Rectal smooth muscle tissue (tissue), 1 donor: ENCODE measurements around the gene IL32.

ENCODE experiments used
- H3K27ac ChIP-seq: one replicate; pipeline ENCODE4 v1.7.0; 2013; ENCODE audit warnings: low read depth, low read length, inconsistent platforms
- H3K27me3 ChIP-seq: one replicate; pipeline ENCODE4 v1.7.0; 2013; ENCODE audit warnings: low read length; ENCODE audit not compliant: control insufficient read depth, insufficient read depth
- H3K36me3 ChIP-seq: one replicate; pipeline ENCODE4 v1.7.0; 2013; ENCODE audit warnings: low read length; ENCODE audit not compliant: control insufficient read depth, insufficient read depth
- H3K4me1 ChIP-seq: one replicate; pipeline ENCODE4 v1.7.0; 2013; ENCODE audit warnings: low read length; ENCODE audit not compliant: control insufficient read depth, insufficient read depth
- H3K4me3 ChIP-seq: one replicate; pipeline ENCODE4 v1.7.0; 2013; ENCODE audit warnings: low read length
- H3K9ac ChIP-seq: one replicate; pipeline ENCODE4 v1.7.0; 2013; ENCODE audit warnings: low read length

The IL32 gene

GRCh38 chr16:3023415-3023668, 42.1 kb upstream of the IL32 start:
- Histone ChIP-seq H3K4me1 (peaks cover 14% of the 10 kb centered on the region), H3K4me3 (peak overlapping the region; percentile 76), H3K27ac (peak overlapping the region; percentile 94), H3K9ac (peak overlapping the region; percentile 1), H3K27me3 (no peaks in the 10 kb centered on the region), H3K36me3 (no peaks in the 10 kb centered on the region)

DNA sequence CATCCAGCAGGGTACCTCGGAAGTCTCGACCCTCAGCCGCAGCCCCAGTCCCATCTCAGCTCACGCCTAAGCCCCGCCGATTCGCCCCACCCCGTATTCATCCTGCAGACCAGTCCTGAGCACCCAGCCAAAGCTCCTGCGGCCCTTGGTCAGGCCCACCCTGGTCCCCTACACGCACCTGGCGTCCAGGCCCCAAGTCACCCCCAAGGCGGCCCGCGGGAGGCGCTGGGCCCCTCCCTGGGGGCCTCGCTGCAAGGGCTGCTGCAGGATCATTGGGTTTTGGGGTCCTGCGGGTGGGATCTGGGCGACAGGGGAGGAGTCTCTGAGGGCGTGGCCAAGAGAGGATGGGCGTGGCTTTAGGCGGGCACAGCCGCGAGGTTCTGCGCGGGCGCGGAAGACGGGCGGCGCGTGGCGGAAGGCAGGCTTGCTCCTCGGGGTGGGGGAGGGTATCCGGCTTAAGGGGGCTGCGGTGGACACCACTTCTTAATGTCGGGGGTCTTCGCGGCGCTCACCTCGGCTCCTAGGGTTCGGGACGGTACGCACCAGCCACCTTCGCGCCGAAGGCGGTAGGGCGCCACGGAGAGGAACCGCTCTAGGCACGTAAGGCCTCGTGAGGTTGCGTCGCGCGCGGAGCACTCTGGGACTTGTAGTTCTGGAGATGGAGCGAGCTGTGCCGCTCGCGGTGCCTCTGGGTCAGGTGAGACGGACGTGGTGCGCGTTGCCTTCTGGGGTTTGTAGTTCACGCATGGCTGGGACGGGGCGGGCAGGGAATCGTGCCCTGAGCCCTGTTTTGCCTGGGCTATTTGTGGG, 41.6 kb upstream of the IL32 start, which contains the start of the genes HCFC1R1 and THOC6:
TSS of gene HCFC1R1 (minus strand) at position 274 of the 810 bp plus-strand sequence. CDS start at position 273, 1 bp downstream.
TSS of gene THOC6 (plus strand) at position 367 of the 810 bp plus-strand sequence. CDS start at position 659, 292 bp downstream.
- H3K36me3 ChIP-seq = peaks cover 2% of the 10 kb centered on the region
- H3K4me1 ChIP-seq = peaks cover 16% of the 10 kb centered on the region
- peaks cover 4% of the 10 kb centered on the region for H3K27me3 ChIP-seq
- peak within 1 kb of the TSS; percentile 59 for H3K9ac ChIP-seq
- peak within 1 kb of the TSS; percentile 94 for H3K27ac ChIP-seq
- peak within 1 kb of the TSS; percentile 76 for H3K4me3 ChIP-seq

- H3K4me3 ChIP-seq = no peak overlapping the region
- H3K27me3 ChIP-seq = peaks cover 11% of the 10 kb centered on the region
- peaks cover 4% of the 10 kb centered on the region for H3K36me3 ChIP-seq
- H3K4me1 ChIP-seq = peaks cover 16% of the 10 kb centered on the region
- no peak overlapping the region for H3K27ac ChIP-seq
- H3K9ac ChIP-seq = no peak overlapping the region
Observed at GRCh38 chr16:3025032-3026002, 40.1 kb upstream of the IL32 start.

GRCh38 chr16:3026003-3026378, 39.4 kb upstream of the IL32 start:
- peaks cover 16% of the 10 kb centered on the region for H3K4me1 ChIP-seq
- H3K27me3 ChIP-seq = peaks cover 11% of the 10 kb centered on the region
- no peak overlapping the region for H3K9ac ChIP-seq
- H3K27ac ChIP-seq = no peak overlapping the region
- H3K4me3 ChIP-seq = no peak overlapping the region
- peaks cover 4% of the 10 kb centered on the region for H3K36me3 ChIP-seq

DNA sequence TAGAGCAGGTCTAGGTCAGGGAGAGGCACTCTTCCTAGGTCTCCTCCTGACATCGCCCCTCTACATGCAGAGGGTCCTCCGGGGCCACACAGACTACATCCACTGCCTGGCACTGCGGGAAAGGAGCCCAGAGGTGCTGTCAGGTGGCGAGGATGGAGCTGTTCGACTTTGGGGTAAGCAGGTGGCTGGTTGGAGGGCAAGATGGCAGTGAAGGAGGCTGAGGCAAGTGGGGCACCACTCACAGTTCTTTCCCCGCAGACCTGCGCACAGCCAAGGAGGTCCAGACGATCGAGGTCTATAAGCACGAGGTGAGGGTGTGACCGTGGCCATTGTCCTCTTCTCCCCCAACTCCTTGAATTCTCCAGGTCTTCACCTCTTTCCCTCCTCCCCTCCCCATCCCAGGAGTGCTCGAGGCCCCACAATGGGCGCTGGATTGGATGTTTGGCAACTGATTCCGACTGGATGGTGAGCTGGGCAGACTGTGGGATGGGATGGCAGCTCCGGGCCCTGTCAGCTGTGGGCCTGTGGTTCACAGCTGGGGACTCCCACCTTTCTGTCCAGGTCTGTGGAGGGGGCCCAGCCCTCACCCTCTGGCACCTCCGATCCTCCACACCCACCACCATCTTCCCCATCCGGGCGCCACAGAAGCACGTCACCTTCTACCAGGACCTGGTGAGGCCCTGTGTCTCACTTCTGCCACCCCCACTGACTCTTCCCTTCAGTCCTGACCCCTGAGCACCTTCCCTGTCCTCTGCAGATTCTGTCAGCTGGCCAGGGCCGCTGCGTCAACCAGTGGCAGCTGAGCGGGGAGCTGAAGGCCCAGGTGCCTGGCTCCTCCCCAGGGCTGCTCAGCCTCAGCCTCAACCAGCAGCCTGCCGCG, 38.6 kb upstream of the IL32 start:
- H3K4me1 ChIP-seq = peaks cover 14% of the 10 kb centered on the region

GRCh38 chr16:3027489-3027795, 38.0 kb upstream of the IL32 start:
- Histone ChIP-seq H3K9ac (no peak overlapping the region), H3K36me3 (peaks cover 4% of the 10 kb centered on the region), H3K27ac (no peak overlapping the region), H3K4me1 (peaks cover 10% of the 10 kb centered on the region), H3K4me3 (no peak overlapping the region), H3K27me3 (peaks cover 13% of the 10 kb centered on the region)

More for the DNA sequence above, 38.6 kb upstream of the IL32 start:
- Histone ChIP-seq H3K36me3 (peaks cover 4% of the 10 kb centered on the region), H3K4me3 (no peak overlapping the region), H3K27me3 (peaks cover 13% of the 10 kb centered on the region), H3K9ac (no peak overlapping the region), H3K27ac (no peak overlapping the region)

GRCh38 chr16:3027983-3028715, 37.3 kb upstream of the IL32 start:
- H3K4me1 ChIP-seq = peaks cover 5% of the 10 kb centered on the region
- no peak overlapping the region for H3K4me3 ChIP-seq
- H3K9ac ChIP-seq = no peak overlapping the region
- peaks cover 4% of the 10 kb centered on the region for H3K36me3 ChIP-seq
- H3K27ac ChIP-seq = no peak overlapping the region
- H3K27me3 ChIP-seq = peaks cover 13% of the 10 kb centered on the region

DNA sequence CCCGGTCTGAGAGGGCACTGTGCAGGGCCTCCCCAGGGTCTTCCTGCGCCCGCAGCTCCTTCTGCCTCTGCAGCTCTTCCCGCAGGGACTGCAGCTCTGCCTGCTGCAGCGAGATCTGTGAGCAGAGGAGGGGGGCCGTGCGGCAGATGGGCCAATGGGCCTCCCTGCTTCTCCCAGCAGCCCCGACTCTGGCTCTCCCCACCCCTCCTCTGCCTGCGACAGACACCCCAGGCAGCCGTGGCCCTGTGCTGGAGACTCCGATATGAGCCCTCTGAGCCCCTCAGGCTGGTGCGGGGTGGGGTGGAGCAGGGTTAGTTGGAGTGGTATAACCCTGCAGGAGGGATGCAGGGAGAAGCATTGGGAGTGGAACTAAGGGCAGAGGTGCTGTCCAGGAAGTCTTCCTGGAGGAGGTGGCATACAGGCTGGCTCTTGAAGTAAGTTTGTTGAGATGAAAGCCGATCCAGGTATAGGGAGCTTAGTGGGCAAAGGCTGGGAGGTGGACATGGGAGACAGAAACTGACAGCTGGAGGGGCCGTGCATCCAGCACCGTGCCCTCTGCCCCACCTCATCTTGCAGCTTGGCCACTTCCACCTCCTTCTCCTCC, 36.6 kb upstream of the IL32 start:
- H3K36me3 ChIP-seq = peaks cover 4% of the 10 kb centered on the region
- peaks cover 5% of the 10 kb centered on the region for H3K4me1 ChIP-seq
- H3K9ac ChIP-seq = no peak overlapping the region
- no peak overlapping the region for H3K4me3 ChIP-seq
- peaks cover 13% of the 10 kb centered on the region for H3K27me3 ChIP-seq
- no peak overlapping the region for H3K27ac ChIP-seq

GRCh38 chr16:3029491-3030221, 35.8 kb upstream of the IL32 start:
- Histone ChIP-seq H3K36me3 (peaks cover 4% of the 10 kb centered on the region), H3K27ac (no peak overlapping the region), H3K9ac (no peak overlapping the region), H3K4me3 (no peak overlapping the region), H3K27me3 (peaks cover 13% of the 10 kb centered on the region), H3K4me1 (peaks cover 5% of the 10 kb centered on the region)

DNA sequence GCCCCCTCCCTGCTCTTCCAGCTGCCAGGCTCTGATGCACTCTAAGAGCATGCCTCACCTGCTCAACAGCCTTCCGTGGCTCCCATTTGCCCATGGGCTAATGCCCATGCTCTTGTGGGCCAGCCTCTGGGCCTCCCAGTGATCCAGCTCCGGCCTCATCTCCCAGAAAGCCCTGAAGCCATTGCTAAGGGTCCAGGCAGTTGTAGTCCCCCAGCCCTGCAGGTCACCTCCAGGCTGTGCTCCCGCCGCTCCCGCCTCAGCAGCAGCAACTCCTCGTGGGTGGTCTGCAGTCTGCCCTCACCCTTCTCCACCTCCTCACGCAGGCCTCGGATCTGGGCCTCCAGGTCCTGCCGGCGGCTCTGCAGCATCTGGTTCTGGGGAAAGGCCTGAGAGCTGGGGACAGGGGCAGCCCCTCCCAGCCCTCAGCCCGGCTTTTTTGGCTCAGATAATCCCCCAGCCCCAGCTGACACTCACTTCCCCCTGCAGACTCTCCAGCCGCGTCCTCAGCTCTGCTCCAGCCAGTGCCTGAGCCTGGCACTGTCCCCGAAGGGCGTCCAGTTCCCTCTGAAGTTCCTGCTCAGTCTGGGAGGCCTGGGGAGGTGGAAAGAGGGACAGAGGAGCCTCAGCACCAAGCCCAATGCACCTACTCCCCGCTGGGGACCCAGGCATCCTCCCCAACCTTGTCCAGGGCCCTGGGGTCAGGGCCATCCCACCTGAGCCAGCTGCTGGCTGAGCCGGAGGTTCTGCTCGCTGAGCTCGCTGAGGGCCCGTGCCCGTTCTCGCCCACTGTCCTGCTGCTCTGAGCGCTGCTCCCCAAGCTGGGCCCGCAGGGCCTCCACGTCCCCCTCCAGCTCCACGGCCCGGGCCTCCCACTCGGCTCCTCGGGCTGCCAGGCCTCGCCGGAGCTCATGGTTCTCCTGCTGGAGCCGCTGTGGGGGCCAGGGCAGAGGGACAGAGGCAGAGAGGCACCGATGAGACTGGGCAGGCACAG, 34.9 kb upstream of the IL32 start:
- H3K27me3 ChIP-seq = peaks cover 13% of the 10 kb centered on the region
- no peak overlapping the region for H3K4me3 ChIP-seq
- no peak overlapping the region for H3K9ac ChIP-seq
- peaks cover 5% of the 10 kb centered on the region for H3K4me1 ChIP-seq
- H3K27ac ChIP-seq = no peak overlapping the region
- peaks cover 4% of the 10 kb centered on the region for H3K36me3 ChIP-seq
